ENCODE measurements around the gene WDHD1. TPM values are rescaled to one million over a fixed set of nuclear protein-coding genes. Genes with fewer than 3 reads are reported as not detected.

The WDHD1 gene
- total RNA-seq, 1 experiment from 2014 or later: 27.5 TPM

DNA sequence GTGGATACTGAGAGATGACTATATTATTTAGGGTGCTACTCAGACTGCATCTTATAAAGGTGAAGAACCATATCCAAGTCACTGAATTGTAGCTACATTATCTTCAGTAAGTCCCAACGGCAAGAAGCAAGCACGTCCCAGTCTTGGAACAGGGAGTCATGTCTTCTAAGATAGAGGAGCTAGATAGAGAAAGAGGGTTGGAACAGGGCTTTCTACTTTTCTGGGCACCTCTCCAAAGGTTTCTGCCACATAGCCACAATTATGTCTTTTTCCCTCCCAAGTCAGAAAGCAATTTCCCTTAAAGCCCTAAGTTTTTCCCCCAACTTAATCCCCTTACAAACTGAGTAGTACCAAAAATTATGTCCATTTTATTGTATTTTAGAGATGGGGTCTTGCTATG, 47.0 kb upstream of the WDHD1 start:
- intact Hi-C loops (cut with micrococcal nuclease; ENCODE audit: unreplicated experiment): no loop called here
- peaks cover 24% of the 10 kb centered on the region for H3K36me3 Mint-ChIP-seq (ENCODE audit: insufficient read depth, unreplicated experiment)
- Histone ChIP-seq H3K27me3 (replicated peaks; ENCODE audit: control insufficient read depth, insufficient read depth, low read length) (no peaks in the 10 kb centered on the region), H3K36me3 (ENCODE audit: control insufficient read depth, insufficient read depth, low read length) (no peaks in the 10 kb centered on the region), H3K9me3 (no peaks in the 10 kb centered on the region), H3K4me1 (peaks cover 30% of the 10 kb centered on the region), H3K4me3 (ENCODE audit: low read depth, low read length) (no peak overlapping the region)
- BruUV-seq (replicated peaks): no TSS peak
- ChIA-PET POLR2A (interaction anchor here (1.2 kb wide), 1 partner anchor 16 kb away, joined by 8 read pairs; no protein-coding TSS in a partner anchor), CTCF (no interaction called here)
- no peak overlapping the region for H3K4me3 Mint-ChIP-seq (ENCODE audit: unreplicated experiment)
- no peak for DNase-seq
- H3K4me1 Mint-ChIP-seq (ENCODE audit: low read depth, unreplicated experiment): peaks cover 25% of the 10 kb centered on the region
- no peaks in the 10 kb centered on the region for H3K27me3 Mint-ChIP-seq (ENCODE audit: insufficient read depth, unreplicated experiment)
- TF ChIP-seq, protein P1, sequence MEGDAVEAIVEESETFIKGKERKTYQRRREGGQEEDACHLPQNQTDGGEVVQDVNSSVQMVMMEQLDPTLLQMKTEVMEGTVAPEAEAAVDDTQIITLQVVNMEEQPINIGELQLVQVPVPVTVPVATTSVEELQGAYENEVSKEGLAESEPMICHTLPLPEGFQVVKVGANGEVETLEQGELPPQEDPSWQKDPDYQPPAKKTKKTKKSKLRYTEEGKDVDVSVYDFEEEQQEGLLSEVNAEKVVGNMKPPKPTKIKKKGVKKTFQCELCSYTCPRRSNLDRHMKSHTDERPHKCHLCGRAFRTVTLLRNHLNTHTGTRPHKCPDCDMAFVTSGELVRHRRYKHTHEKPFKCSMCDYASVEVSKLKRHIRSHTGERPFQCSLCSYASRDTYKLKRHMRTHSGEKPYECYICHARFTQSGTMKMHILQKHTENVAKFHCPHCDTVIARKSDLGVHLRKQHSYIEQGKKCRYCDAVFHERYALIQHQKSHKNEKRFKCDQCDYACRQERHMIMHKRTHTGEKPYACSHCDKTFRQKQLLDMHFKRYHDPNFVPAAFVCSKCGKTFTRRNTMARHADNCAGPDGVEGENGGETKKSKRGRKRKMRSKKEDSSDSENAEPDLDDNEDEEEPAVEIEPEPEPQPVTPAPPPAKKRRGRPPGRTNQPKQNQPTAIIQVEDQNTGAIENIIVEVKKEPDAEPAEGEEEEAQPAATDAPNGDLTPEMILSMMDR (IDR thresholded peaks at IDR 0.05; ENCODE audit: insufficient read depth in 1 of 2, low read depth in 1 of 2, low read length in 1 of 2, severe bottlenecking in 1 of 2, unreplicated experiment in 1 of 2): no peak
- H3K9me3 Mint-ChIP-seq (ENCODE audit: unreplicated experiment): no peaks in the 10 kb centered on the region
- H3K27ac Mint-ChIP-seq (ENCODE audit: unreplicated experiment): no peak overlapping the region

GRCh38 chr14:55071870-55072640, 45.2 kb upstream of the WDHD1 start:
- no peak for DNase-seq
- no peaks in the 10 kb centered on the region for H3K9me3 Mint-ChIP-seq (ENCODE audit: unreplicated experiment)
- peaks cover 31% of the 10 kb centered on the region for H3K36me3 Mint-ChIP-seq (ENCODE audit: insufficient read depth, unreplicated experiment)
- H3K4me1 ChIP-seq: peaks cover 14% of the 10 kb centered on the region
- H3K4me1 Mint-ChIP-seq (ENCODE audit: low read depth, unreplicated experiment): peaks cover 15% of the 10 kb centered on the region
- H3K27ac Mint-ChIP-seq (ENCODE audit: unreplicated experiment): no peak overlapping the region
- no peak overlapping the region for H3K4me3 ChIP-seq (ENCODE audit: low read depth, low read length)
- no TSS peak for BruUV-seq (replicated peaks)
- POLR2A ChIA-PET: interaction anchor here (0.9 kb wide), 2 partner anchors 11 to 57 kb away, joined by 3 read pairs; partner anchors contain the start of gene LGALS3
- H3K27me3 Mint-ChIP-seq (ENCODE audit: insufficient read depth, unreplicated experiment): no peaks in the 10 kb centered on the region
- CTCF ChIA-PET: no interaction called here
- TF ChIP-seq, protein P1 (IDR thresholded peaks at IDR 0.05; ENCODE audit: insufficient read depth in 1 of 2, low read depth in 1 of 2, low read length in 1 of 2, severe bottlenecking in 1 of 2, unreplicated experiment in 1 of 2): no peak
- intact Hi-C loops (cut with micrococcal nuclease; ENCODE audit: unreplicated experiment): no loop called here
- no peaks in the 10 kb centered on the region for H3K9me3 ChIP-seq
- no peaks in the 10 kb centered on the region for H3K27me3 ChIP-seq (replicated peaks; ENCODE audit: control insufficient read depth, insufficient read depth, low read length)
- no peak overlapping the region for H3K4me3 Mint-ChIP-seq (ENCODE audit: unreplicated experiment)
- no peaks in the 10 kb centered on the region for H3K36me3 ChIP-seq (ENCODE audit: control insufficient read depth, insufficient read depth, low read length)

- H3K27ac Mint-ChIP-seq (ENCODE audit: unreplicated experiment): no peak overlapping the region
- no peaks in the 10 kb centered on the region for H3K9me3 Mint-ChIP-seq (ENCODE audit: unreplicated experiment)
- no peaks in the 10 kb centered on the region for H3K36me3 ChIP-seq (ENCODE audit: control insufficient read depth, insufficient read depth, low read length)
- ChIA-PET CTCF (interaction anchor here (1.0 kb wide), 1 partner anchor 20 kb away, joined by 6 read pairs; the partner anchor contains the start of gene MAPK1IP1L), POLR2A (interaction anchor here (0.9 kb wide), 1 partner anchor 13 kb away, joined by 3 read pairs; no protein-coding TSS in a partner anchor)
- TF ChIP-seq, protein P1 (IDR thresholded peaks at IDR 0.05; ENCODE audit: insufficient read depth in 1 of 2, low read depth in 1 of 2, low read length in 1 of 2, severe bottlenecking in 1 of 2, unreplicated experiment in 1 of 2): no peak
- H3K36me3 Mint-ChIP-seq (ENCODE audit: insufficient read depth, unreplicated experiment): peaks cover 40% of the 10 kb centered on the region
- no peaks in the 10 kb centered on the region for H3K27me3 Mint-ChIP-seq (ENCODE audit: insufficient read depth, unreplicated experiment)
- H3K4me3 Mint-ChIP-seq (ENCODE audit: unreplicated experiment): no peak overlapping the region
- 0 out of 2 replicates have a peak, but pooled peaks cover 9% of the 10 kb centered on the region for H3K4me1 ChIP-seq
- no peaks in the 10 kb centered on the region for H3K9me3 ChIP-seq
- H3K27me3 ChIP-seq (replicated peaks; ENCODE audit: control insufficient read depth, insufficient read depth, low read length): no peaks in the 10 kb centered on the region
- no peak for DNase-seq
- no peak overlapping the region for H3K4me3 ChIP-seq (ENCODE audit: low read depth, low read length)
- intact Hi-C loops (cut with micrococcal nuclease; ENCODE audit: unreplicated experiment): no loop called here
- peaks cover 10% of the 10 kb centered on the region for H3K4me1 Mint-ChIP-seq (ENCODE audit: low read depth, unreplicated experiment)
- no TSS peak for BruUV-seq (replicated peaks)
These were observed 44.1 kb upstream of the WDHD1 start for GRCh38 chr14:55070981-55071411.
